GM23248 (cell line): ENCODE data around the gene ZBTB42.

Experiments used
- EZH2 ChIP-seq: fragments of 200-600 bp; sonication (generic); IDR thresholded peaks from 2 replicates; pipeline ENCODE4 v1.6.1; 2018; ENCODE audit warnings: antibody characterized with exemption, mild to moderate bottlenecking; ENCODE audit not compliant: insufficient read depth, poor library complexity, severe bottlenecking
- EZH2phosphoT487 ChIP-seq: fragments of 200-600 bp; sonication (generic); IDR thresholded peaks from 2 replicates; pipeline ENCODE4 v1.6.1; 2018; ENCODE audit warnings: antibody characterized with exemption, moderate library complexity, mild to moderate bottlenecking, low read depth; ENCODE audit not compliant: insufficient read depth

DNA sequence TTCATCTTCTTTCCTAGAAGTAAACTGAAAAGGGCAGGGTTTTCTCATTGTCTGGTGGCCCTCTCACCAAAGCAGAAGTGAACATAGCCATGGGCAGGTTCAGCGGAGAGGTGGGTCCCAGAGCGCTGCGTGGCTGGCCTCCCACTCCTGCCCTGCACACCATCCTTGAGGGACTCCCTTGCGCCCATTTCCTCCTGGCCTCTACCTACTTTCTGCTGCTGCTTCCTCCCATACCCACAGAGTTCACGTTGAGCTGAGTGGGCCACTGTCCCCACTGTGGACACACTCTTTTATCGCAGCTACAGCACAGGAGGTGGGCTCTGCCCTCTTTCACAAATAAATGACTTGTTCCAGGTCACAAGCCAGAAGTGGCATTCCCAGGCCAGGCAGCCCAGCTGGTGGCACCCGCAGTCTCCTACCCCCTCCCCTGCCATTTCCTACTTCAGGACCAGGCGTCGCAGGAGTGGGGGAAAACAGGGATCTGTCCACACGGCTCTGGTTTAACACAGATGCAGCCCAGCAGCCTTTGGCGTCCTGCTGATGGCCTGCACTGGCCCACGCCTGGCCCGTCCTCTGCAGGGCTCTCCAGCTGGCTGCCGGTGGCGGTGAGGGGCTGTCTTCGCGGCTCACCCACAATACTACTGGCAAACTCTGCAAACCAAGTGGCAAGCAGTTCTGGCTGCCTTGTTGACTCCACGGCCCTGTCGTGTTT, 43.1 kb upstream of the ZBTB42 start:
- TF ChIP-seq EZH2 (no peak), EZH2phosphoT487 (no peak)
